Measurements from ENCODE around the gene NEK11.

GRCh38 chr3:131299836-131300235, 273.2 kb downstream of the NEK11 start:
- TF ChIP-seq CTCF (IDR thresholded peaks at IDR 0.05 in 2 of 3, conservative IDR thresholded peaks at IDR 0.05 in 1 of 3; ENCODE audit: insufficient read depth in 2 of 3, low read depth in 1 of 3, low read length in 3 of 3), result no peak
- TF ChIP-seq, protein P1, sequence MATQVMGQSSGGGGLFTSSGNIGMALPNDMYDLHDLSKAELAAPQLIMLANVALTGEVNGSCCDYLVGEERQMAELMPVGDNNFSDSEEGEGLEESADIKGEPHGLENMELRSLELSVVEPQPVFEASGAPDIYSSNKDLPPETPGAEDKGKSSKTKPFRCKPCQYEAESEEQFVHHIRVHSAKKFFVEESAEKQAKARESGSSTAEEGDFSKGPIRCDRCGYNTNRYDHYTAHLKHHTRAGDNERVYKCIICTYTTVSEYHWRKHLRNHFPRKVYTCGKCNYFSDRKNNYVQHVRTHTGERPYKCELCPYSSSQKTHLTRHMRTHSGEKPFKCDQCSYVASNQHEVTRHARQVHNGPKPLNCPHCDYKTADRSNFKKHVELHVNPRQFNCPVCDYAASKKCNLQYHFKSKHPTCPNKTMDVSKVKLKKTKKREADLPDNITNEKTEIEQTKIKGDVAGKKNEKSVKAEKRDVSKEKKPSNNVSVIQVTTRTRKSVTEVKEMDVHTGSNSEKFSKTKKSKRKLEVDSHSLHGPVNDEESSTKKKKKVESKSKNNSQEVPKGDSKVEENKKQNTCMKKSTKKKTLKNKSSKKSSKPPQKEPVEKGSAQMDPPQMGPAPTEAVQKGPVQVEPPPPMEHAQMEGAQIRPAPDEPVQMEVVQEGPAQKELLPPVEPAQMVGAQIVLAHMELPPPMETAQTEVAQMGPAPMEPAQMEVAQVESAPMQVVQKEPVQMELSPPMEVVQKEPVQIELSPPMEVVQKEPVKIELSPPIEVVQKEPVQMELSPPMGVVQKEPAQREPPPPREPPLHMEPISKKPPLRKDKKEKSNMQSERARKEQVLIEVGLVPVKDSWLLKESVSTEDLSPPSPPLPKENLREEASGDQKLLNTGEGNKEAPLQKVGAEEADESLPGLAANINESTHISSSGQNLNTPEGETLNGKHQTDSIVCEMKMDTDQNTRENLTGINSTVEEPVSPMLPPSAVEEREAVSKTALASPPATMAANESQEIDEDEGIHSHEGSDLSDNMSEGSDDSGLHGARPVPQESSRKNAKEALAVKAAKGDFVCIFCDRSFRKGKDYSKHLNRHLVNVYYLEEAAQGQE (IDR thresholded peaks at IDR 0.05; ENCODE audit: borderline replicate concordance), result no peak
- TF ChIP-seq, protein P1 (CRISPR knock-in tag; IDR thresholded peaks at IDR 0.05; ENCODE audit: low read depth), result no peak
- TF ChIP-seq POLR2AphosphoS5 (IDR thresholded peaks at IDR 0.05; ENCODE audit: control insufficient read depth, insufficient read depth, low read depth, low read length), result no peak
- TF ChIP-seq FOXK1 (CRISPR knock-in tag; IDR thresholded peaks at IDR 0.05; ENCODE audit: borderline replicate concordance), result no peak
- TF ChIP-seq, protein P2, sequence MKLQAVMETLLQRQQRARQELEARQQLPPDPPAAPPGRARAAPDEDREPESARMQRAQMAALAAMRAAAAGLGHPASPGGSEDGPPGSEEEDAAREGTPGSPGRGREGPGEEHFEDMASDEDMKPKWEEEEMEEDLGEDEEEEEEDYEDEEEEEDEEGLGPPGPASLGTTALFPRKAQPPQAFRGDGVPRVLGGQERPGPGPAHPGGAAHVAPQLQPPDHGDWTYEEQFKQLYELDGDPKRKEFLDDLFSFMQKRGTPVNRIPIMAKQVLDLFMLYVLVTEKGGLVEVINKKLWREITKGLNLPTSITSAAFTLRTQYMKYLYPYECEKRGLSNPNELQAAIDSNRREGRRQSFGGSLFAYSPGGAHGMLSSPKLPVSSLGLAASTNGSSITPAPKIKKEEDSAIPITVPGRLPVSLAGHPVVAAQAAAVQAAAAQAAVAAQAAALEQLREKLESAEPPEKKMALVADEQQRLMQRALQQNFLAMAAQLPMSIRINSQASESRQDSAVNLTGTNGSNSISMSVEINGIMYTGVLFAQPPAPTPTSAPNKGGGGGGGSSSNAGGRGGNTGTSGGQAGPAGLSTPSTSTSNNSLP (IDR thresholded peaks at IDR 0.05; ENCODE audit: borderline replicate concordance, low read depth, low read length), result no peak
- no peak for TF ChIP-seq SMARCA5 (IDR thresholded peaks at IDR 0.05)
- no peak for TF ChIP-seq NR2C2 (CRISPR knock-in tag; IDR thresholded peaks at IDR 0.05)
- no peak for TF ChIP-seq NR2C2 (tag; IDR thresholded peaks at IDR 0.05)
- TF ChIP-seq CHD1 (IDR thresholded peaks at IDR 0.05; ENCODE audit: low read length), result no peak
- TF ChIP-seq TAF1 (IDR thresholded peaks at IDR 0.05; ENCODE audit: control insufficient read depth, extremely low read depth, insufficient read depth, low read length, severe bottlenecking), result no peak
- no peak for TF ChIP-seq ZFPM2 (CRISPR knock-in tag; IDR thresholded peaks at IDR 0.05)
- TF ChIP-seq POLR2A (conservative IDR thresholded peaks at IDR 0.05), result no peak
- no peak for TF ChIP-seq EP300 (IDR thresholded peaks at IDR 0.05; ENCODE audit: low read length)
- TF ChIP-seq RBM22 (IDR thresholded peaks at IDR 0.05; ENCODE audit: low read depth, low read length, poor library complexity, severe bottlenecking), result no peak
- no peak for TF ChIP-seq MBD1 (CRISPR knock-in tag; IDR thresholded peaks at IDR 0.05)
